SU-DHL-6 (cell line): ENCODE results near the gene ADGRG1.

ENCODE experiments used
- H2AFZ ChIP-seq: fragments of 200-600 bp; sonication (generic); 2 replicates; pipeline ENCODE4 v1.6.1; 2014; ENCODE audit warnings: low read depth, mild to moderate bottlenecking, moderate library complexity, mixed read lengths, antibody characterized with exemption, low read length; ENCODE audit not compliant: severe bottlenecking
- H3F3A ChIP-seq: fragments of 200-600 bp; shearing (Covaris generic); 2 replicates; pipeline ENCODE4 v1.6.0; 2016; ENCODE audit warnings: antibody characterized with exemption, mild to moderate bottlenecking; ENCODE audit not compliant: insufficient read depth
- H3K27ac ChIP-seq: fragments of 200-600 bp; sonication (generic); 2 replicates; pipeline ENCODE4 v1.5.1; 2016; ENCODE audit warnings: low read depth, mild to moderate bottlenecking, low read length, moderate library complexity, mixed read lengths
- H3K27me3 ChIP-seq: fragments of 200-600 bp; sonication (generic), shearing (Covaris generic); 2 replicates; pipeline ENCODE4 v1.6.0; 2014; ENCODE audit warnings: mild to moderate bottlenecking, low read length
- H3K36me3 ChIP-seq: fragments of 200-600 bp; sonication (generic); 2 replicates; pipeline ENCODE4 v1.6.1; 2014; ENCODE audit warnings: mild to moderate bottlenecking, low read length, mixed read lengths
- H3K4me2 ChIP-seq: fragments of 300-600, 200-600 bp; shearing (Covaris generic), sonication (generic); 2 replicates; pipeline ENCODE4 v1.6.0; 2014; ENCODE audit warnings: low read length, low read depth, mild to moderate bottlenecking; ENCODE audit not compliant: poor library complexity, severe bottlenecking
- H3K4me3 ChIP-seq: fragments of 200-600 bp; sonication (generic); 2 replicates; pipeline ENCODE4 v1.5.1; 2014; ENCODE audit warnings: antibody characterized with exemption, low read length, mild to moderate bottlenecking, mixed read lengths; ENCODE audit not compliant: insufficient read depth, poor library complexity, severe bottlenecking
- H3K79me2 ChIP-seq: fragments of 200-600 bp; sonication (generic); 2 replicates; pipeline ENCODE4 v1.6.1; 2014; ENCODE audit warnings: mild to moderate bottlenecking, low read length, moderate library complexity; ENCODE audit not compliant: insufficient read depth
- H3K9ac ChIP-seq: fragments of 200-600 bp; sonication (generic); 2 replicates; pipeline ENCODE4 v1.7.0; 2014; ENCODE audit warnings: mild to moderate bottlenecking, low read length
- H3K9me2 ChIP-seq: fragments of 200-600 bp; sonication (generic); replicated peaks from 2 replicates; pipeline ENCODE4 v1.6.1; 2014; ENCODE audit warnings: low read length; ENCODE audit not compliant: insufficient read depth
- H3K9me3 ChIP-seq: fragments of 200-600 bp; sonication (generic); 2 replicates; pipeline ENCODE4 v1.6.1; 2014; ENCODE audit warnings: low read length, mixed read lengths; ENCODE audit not compliant: insufficient read depth
- H4K20me1 ChIP-seq: fragments of 200-600 bp; sonication (generic); 2 replicates; pipeline ENCODE4 v1.6.1; 2014; ENCODE audit warnings: low read depth, mild to moderate bottlenecking, antibody characterized with exemption, low read length, moderate library complexity, mixed read lengths
- CTCF ChIP-seq: fragments of 200-600 bp; sonication (generic); IDR thresholded peaks from one replicate; pipeline ENCODE4 v1.5.1; 2017; ENCODE audit warnings: antibody characterized with exemption, mild to moderate bottlenecking, low read length, moderate library complexity; ENCODE audit not compliant: insufficient read depth, poor library complexity, severe bottlenecking
- EZH2phosphoT487 ChIP-seq: fragments of 200-600 bp; sonication (generic), shearing (Covaris generic); conservative IDR thresholded peaks from 2 replicates; pipeline ENCODE4 v1.6.1; 2018; ENCODE audit warnings: mild to moderate bottlenecking, antibody characterized with exemption, low read length, moderate library complexity, mixed read lengths

The ADGRG1 gene

GRCh38 chr16:57713596-57713995 is 85.2 kb downstream of the ADGRG1 start:
- H3K79me2 ChIP-seq: no peaks in the 10 kb centered on the region
- no peak overlapping the region for H2AFZ ChIP-seq
- H3F3A ChIP-seq: no peaks in the 10 kb centered on the region
- H3K27me3 ChIP-seq: no peaks in the 10 kb centered on the region
- no peak for TF ChIP-seq CTCF
- TF ChIP-seq EZH2phosphoT487: no peak
- H3K27ac ChIP-seq: no peak overlapping the region
- no peak overlapping the region for H3K4me2 ChIP-seq
- H3K36me3 ChIP-seq: no peaks in the 10 kb centered on the region
- H3K9ac ChIP-seq: no peak overlapping the region
- H3K9me3 ChIP-seq: no peaks in the 10 kb centered on the region
- no peaks in the 10 kb centered on the region for H4K20me1 ChIP-seq
- H3K4me3 ChIP-seq: no peak overlapping the region
- H3K9me2 ChIP-seq: no peaks in the 10 kb centered on the region

DNA sequence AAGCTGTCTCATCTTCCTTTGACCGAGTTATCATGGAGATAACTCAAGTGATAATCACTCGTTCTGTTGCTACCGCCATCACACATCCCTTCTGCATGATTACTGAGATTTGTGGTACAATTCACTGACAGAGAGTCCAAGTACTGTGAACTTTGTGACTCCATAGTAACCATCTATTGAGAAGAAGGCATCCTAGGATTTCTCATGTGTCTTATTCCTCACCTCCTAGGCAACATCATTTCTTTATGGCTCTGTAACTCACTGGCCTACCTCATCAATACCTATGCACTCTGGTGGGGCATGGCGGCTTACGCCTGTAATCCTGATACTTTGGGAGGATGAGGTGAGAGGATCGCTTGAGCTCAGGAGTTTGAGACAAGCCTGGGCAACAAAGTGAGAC is 85.6 kb downstream of the ADGRG1 start:
- Histone ChIP-seq H4K20me1 (no peaks in the 10 kb centered on the region), H2AFZ (no peak overlapping the region), H3K9me2 (no peaks in the 10 kb centered on the region), H3K4me2 (no peak overlapping the region), H3K9me3 (no peaks in the 10 kb centered on the region), H3F3A (no peaks in the 10 kb centered on the region), H3K27me3 (no peaks in the 10 kb centered on the region), H3K79me2 (no peaks in the 10 kb centered on the region), H3K27ac (no peak overlapping the region), H3K4me3 (no peak overlapping the region), H3K9ac (no peak overlapping the region), H3K36me3 (no peaks in the 10 kb centered on the region)
- no peak for TF ChIP-seq EZH2phosphoT487
- TF ChIP-seq CTCF: no peak
